ENCODE measurements around the gene ZNF555.

ZNF555 gene

GRCh38 chr19:2845107-2845506 lies 3.8 kb downstream of the ZNF555 start:
- TF ChIP-seq CTCF (IDR thresholded peaks at IDR 0.05; ENCODE audit: insufficient read depth, low read length, poor library complexity, severe bottlenecking): no peak
- H3K4me3 ChIP-seq (replicated peaks; ENCODE audit: low read depth, low read length): no peak overlapping the region
- H3K36me3 ChIP-seq (ENCODE audit: control insufficient read depth, insufficient read depth, low read length): no peaks in the 10 kb centered on the region
- no peak for DNase-seq (ENCODE audit: extremely low read depth, insufficient read length)
- H3K27me3 ChIP-seq (replicated peaks; ENCODE audit: control insufficient read depth, insufficient read depth, low read length): no peaks in the 10 kb centered on the region

GRCh38 chr19:2846180-2846894 lies 5.1 kb downstream of the ZNF555 start:
- no peak for TF ChIP-seq CTCF (IDR thresholded peaks at IDR 0.05; ENCODE audit: insufficient read depth, low read length, poor library complexity, severe bottlenecking)
- Histone ChIP-seq H3K27me3 (replicated peaks; ENCODE audit: control insufficient read depth, insufficient read depth, low read length) (no peaks in the 10 kb centered on the region), H3K36me3 (ENCODE audit: control insufficient read depth, insufficient read depth, low read length) (no peaks in the 10 kb centered on the region), H3K4me3 (replicated peaks; ENCODE audit: low read depth, low read length) (no peak overlapping the region)
- no peak for DNase-seq (ENCODE audit: extremely low read depth, insufficient read length)

GRCh38 chr19:2847507-2847906 lies 6.2 kb downstream of the ZNF555 start:
- no peak overlapping the region for H3K4me3 ChIP-seq (replicated peaks; ENCODE audit: low read depth, low read length)
- H3K36me3 ChIP-seq (ENCODE audit: control insufficient read depth, insufficient read depth, low read length): peaks cover under 1% of the 10 kb centered on the region
- H3K27me3 ChIP-seq (replicated peaks; ENCODE audit: control insufficient read depth, insufficient read depth, low read length): no peaks in the 10 kb centered on the region
- no peak for TF ChIP-seq CTCF (IDR thresholded peaks at IDR 0.05; ENCODE audit: insufficient read depth, low read length, poor library complexity, severe bottlenecking)
- DNase-seq (ENCODE audit: extremely low read depth, insufficient read length): no peak

GRCh38 chr19:2848616-2849015 lies 7.3 kb downstream of the ZNF555 start:
- TF ChIP-seq CTCF (IDR thresholded peaks at IDR 0.05; ENCODE audit: insufficient read depth, low read length, poor library complexity, severe bottlenecking): no peak
- H3K36me3 ChIP-seq (ENCODE audit: control insufficient read depth, insufficient read depth, low read length): peaks cover 10% of the 10 kb centered on the region
- DNase-seq (ENCODE audit: extremely low read depth, insufficient read length): no peak
- H3K4me3 ChIP-seq (replicated peaks; ENCODE audit: low read depth, low read length): no peak overlapping the region
- no peaks in the 10 kb centered on the region for H3K27me3 ChIP-seq (replicated peaks; ENCODE audit: control insufficient read depth, insufficient read depth, low read length)

GRCh38 chr19:2850256-2850925 lies 9.1 kb downstream of the ZNF555 start:
- no peaks in the 10 kb centered on the region for H3K27me3 ChIP-seq (replicated peaks; ENCODE audit: control insufficient read depth, insufficient read depth, low read length)
- TF ChIP-seq CTCF (IDR thresholded peaks at IDR 0.05; ENCODE audit: insufficient read depth, low read length, poor library complexity, severe bottlenecking): no peak
- H3K36me3 ChIP-seq (ENCODE audit: control insufficient read depth, insufficient read depth, low read length): peaks cover 10% of the 10 kb centered on the region
- no peak overlapping the region for H3K4me3 ChIP-seq (replicated peaks; ENCODE audit: low read depth, low read length)
- no peak for DNase-seq (ENCODE audit: extremely low read depth, insufficient read length)

All from GM06990 (cell line).